ENCODE results near the gene PAIP2B. TPM values are rescaled to one million over a fixed set of nuclear protein-coding genes. Genes with fewer than 3 reads are reported as not detected.

The PAIP2B gene
- total and polyA plus RNA-seq, 2 donors (not counting 1 experiment from before 2014, with no cell fraction given): 0.22 to 1.2 TPM

- H4K20me1 ChIP-seq (ENCODE audit: control insufficient read depth, extremely low read depth, insufficient read depth, low read length): no peaks in the 10 kb centered on the region
- H3K27me3 ChIP-seq (ENCODE audit: control insufficient read depth, insufficient read depth, low read length): no peaks in the 10 kb centered on the region
- no peak overlapping the region for H3K27ac ChIP-seq (ENCODE audit: insufficient read depth, low read length)
- no peak for DNase-seq (ENCODE audit: low read depth in 2 of 2)
- peaks cover 5% of the 10 kb centered on the region for H3K36me3 ChIP-seq (ENCODE audit: control insufficient read depth, insufficient read depth, low read length)
- no peak overlapping the region for H3K9ac ChIP-seq (ENCODE audit: insufficient read depth, low read length)
- no peaks in the 10 kb centered on the region for H3K9me3 ChIP-seq (ENCODE audit: control insufficient read depth, insufficient read depth, low read depth, low read length)
- TF ChIP-seq, protein P1, sequence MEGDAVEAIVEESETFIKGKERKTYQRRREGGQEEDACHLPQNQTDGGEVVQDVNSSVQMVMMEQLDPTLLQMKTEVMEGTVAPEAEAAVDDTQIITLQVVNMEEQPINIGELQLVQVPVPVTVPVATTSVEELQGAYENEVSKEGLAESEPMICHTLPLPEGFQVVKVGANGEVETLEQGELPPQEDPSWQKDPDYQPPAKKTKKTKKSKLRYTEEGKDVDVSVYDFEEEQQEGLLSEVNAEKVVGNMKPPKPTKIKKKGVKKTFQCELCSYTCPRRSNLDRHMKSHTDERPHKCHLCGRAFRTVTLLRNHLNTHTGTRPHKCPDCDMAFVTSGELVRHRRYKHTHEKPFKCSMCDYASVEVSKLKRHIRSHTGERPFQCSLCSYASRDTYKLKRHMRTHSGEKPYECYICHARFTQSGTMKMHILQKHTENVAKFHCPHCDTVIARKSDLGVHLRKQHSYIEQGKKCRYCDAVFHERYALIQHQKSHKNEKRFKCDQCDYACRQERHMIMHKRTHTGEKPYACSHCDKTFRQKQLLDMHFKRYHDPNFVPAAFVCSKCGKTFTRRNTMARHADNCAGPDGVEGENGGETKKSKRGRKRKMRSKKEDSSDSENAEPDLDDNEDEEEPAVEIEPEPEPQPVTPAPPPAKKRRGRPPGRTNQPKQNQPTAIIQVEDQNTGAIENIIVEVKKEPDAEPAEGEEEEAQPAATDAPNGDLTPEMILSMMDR (conservative IDR thresholded peaks at IDR 0.05 in 1 of 2, IDR thresholded peaks at IDR 0.05 in 1 of 2; ENCODE audit: low read depth in 1 of 2, low read length in 2 of 2): no peak
- no peak for TF ChIP-seq EZH2 (IDR thresholded peaks at IDR 0.05; ENCODE audit: low read length, missing control alignments)
- H3K4me3 ChIP-seq (replicated peaks in 1 of 4; ENCODE audit: control extremely low read depth in 1 of 4, insufficient read depth in 1 of 4, low read depth in 3 of 4, low read length in 4 of 4): no peak overlapping the region
- peaks cover 5% of the 10 kb centered on the region for H3K4me1 ChIP-seq (ENCODE audit: control insufficient read depth, extremely low read depth, insufficient read depth, low read length)
- H3K4me2 ChIP-seq (ENCODE audit: extremely low read depth, insufficient read depth, low read length): no peak overlapping the region
- no peak overlapping the region for H2AFZ ChIP-seq (ENCODE audit: low read length)
- H3K79me2 ChIP-seq (ENCODE audit: control insufficient read depth, insufficient read depth, low read length): peaks cover 15% of the 10 kb centered on the region
These were observed 90.7 kb downstream of the PAIP2B start for GRCh38 chr2:71136174-71136573.

GRCh38 chr2:71133603-71134002, 93.3 kb downstream of the PAIP2B start:
- H3K27ac ChIP-seq (ENCODE audit: insufficient read depth, low read length): no peak overlapping the region
- peaks cover 5% of the 10 kb centered on the region for H3K36me3 ChIP-seq (ENCODE audit: control insufficient read depth, insufficient read depth, low read length)
- TF ChIP-seq, protein P1 (conservative IDR thresholded peaks at IDR 0.05 in 1 of 2, IDR thresholded peaks at IDR 0.05 in 1 of 2; ENCODE audit: low read depth in 1 of 2, low read length in 2 of 2): no peak
- no peak for TF ChIP-seq EZH2 (IDR thresholded peaks at IDR 0.05; ENCODE audit: low read length, missing control alignments)
- no peaks in the 10 kb centered on the region for H4K20me1 ChIP-seq (ENCODE audit: control insufficient read depth, extremely low read depth, insufficient read depth, low read length)
- H3K4me2 ChIP-seq (ENCODE audit: extremely low read depth, insufficient read depth, low read length): no peak overlapping the region
- H3K4me1 ChIP-seq (ENCODE audit: control insufficient read depth, extremely low read depth, insufficient read depth, low read length): peaks cover 5% of the 10 kb centered on the region
- no peaks in the 10 kb centered on the region for H3K9me3 ChIP-seq (ENCODE audit: control insufficient read depth, insufficient read depth, low read depth, low read length)
- DNase-seq (ENCODE audit: low read depth in 2 of 2): no peak
- no peak overlapping the region for H3K9ac ChIP-seq (ENCODE audit: insufficient read depth, low read length)
- no peak overlapping the region for H3K4me3 ChIP-seq (replicated peaks in 1 of 4; ENCODE audit: control extremely low read depth in 1 of 4, insufficient read depth in 1 of 4, low read depth in 3 of 4, low read length in 4 of 4)
- no peaks in the 10 kb centered on the region for H3K27me3 ChIP-seq (ENCODE audit: control insufficient read depth, insufficient read depth, low read length)
- no peak overlapping the region for H2AFZ ChIP-seq (ENCODE audit: low read length)
- H3K79me2 ChIP-seq (ENCODE audit: control insufficient read depth, insufficient read depth, low read length): peaks cover 29% of the 10 kb centered on the region

Other genes with a start within 250 kb of the PAIP2B start
- 0.26 and 1.3 TPM in 2 replicates for gene ANKRD53, start 248.5 kb downstream of the PAIP2B start, total RNA-seq
- gene ANKRD53, start 248.5 kb downstream of the PAIP2B start, polyA plus RNA-seq: 0.58 and 2.0 TPM in 2 replicates
- 20.5 and 33.0 TPM in 2 replicates for gene TEX261, start 232.2 kb downstream of the PAIP2B start, total RNA-seq
- 72.6 and 96.1 TPM in 2 replicates for gene TEX261, start 232.2 kb downstream of the PAIP2B start, polyA plus RNA-seq
- 46.5 and 50.4 TPM in 2 replicates for gene NAGK, start 158.5 kb downstream of the PAIP2B start, total RNA-seq
- 121 and 136 TPM in 2 replicates for gene NAGK, start 158.5 kb downstream of the PAIP2B start, polyA plus RNA-seq
- gene MCEE, start 96.9 kb downstream of the PAIP2B start, total RNA-seq: 13.4 and 18.8 TPM in 2 replicates
- 10.3 and 18.8 TPM in 2 replicates for gene MCEE, start 96.9 kb downstream of the PAIP2B start, polyA plus RNA-seq
- gene MPHOSPH10, start 96.5 kb downstream of the PAIP2B start, total RNA-seq: 14.7 and 19.3 TPM in 2 replicates
- 23.8 and 26.2 TPM in 2 replicates for gene MPHOSPH10, start 96.5 kb downstream of the PAIP2B start, polyA plus RNA-seq
- gene ZNF638, start 104.7 kb upstream of the PAIP2B start, total RNA-seq: 125 and 190 TPM in 2 replicates
- 54.3 and 63.8 TPM in 2 replicates for gene ZNF638, start 104.7 kb upstream of the PAIP2B start, polyA plus RNA-seq
- under 0.01 TPM in 1 of 2 replicates, not detected in the other for gene DYSF, start 226.5 kb upstream of the PAIP2B start, total RNA-seq
- 0.05 and 0.67 TPM in 2 replicates for gene DYSF, start 226.5 kb upstream of the PAIP2B start, polyA plus RNA-seq

Data from fibroblast of lung (primary cell).